ENCODE results near the gene DKK2. TPM values are rescaled to one million over a fixed set of nuclear protein-coding genes. Genes with fewer than 3 reads are reported as not detected.

DKK2 gene, protein sequence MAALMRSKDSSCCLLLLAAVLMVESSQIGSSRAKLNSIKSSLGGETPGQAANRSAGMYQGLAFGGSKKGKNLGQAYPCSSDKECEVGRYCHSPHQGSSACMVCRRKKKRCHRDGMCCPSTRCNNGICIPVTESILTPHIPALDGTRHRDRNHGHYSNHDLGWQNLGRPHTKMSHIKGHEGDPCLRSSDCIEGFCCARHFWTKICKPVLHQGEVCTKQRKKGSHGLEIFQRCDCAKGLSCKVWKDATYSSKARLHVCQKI
- not detected for total RNA-seq

DNA sequence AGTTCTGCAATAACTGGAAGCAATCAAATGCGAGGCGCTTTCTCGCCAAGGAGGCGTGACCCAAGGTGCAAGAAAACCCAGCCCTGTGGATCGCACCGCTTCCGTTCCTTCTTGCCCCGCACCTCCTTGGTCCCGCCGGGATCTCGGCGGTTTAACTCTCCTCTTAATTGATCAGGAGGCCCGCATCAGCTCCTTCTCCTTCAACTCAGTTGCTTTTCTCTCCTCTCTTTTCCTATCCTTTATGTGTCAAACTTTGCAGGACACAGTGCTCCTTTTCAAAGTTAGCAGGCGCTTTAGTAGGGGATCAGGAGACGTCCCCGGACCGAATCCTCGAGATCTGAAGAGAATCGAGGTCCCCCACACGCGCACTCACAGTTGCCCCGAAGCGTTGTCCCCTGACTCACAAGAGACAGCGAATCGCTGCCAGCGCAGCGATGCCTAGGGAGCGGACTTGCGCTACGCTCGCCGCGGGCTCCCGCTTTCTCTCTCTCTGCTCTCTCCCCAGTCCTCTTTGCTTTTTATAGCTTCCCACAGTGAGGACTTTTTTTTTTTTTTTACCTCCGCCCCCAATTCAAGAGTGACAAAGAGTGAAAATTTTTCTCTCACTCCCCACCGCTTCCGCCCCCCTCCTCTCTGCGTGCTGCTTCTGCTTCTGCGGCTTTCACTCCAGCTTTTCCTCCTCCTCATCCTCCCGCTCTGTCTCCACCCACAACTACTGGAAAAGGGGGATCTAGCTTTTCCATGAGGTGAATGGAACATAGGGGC, at the start of gene DKK2:
Gene DKK2, minus strand, starts transcription at position 495 of the 765 bp plus-strand sequence. CDS start 722 bp downstream, outside the sequence.
- POLR2A ChIA-PET: no interaction called here
- peak; percentile 33 for ATAC-seq
- Mint-ChIP-seq H3K27ac (no peak within 1 kb of the TSS), H3K9me3 (ENCODE audit: insufficient read depth) (no peaks in the 10 kb centered on the region), H3K27me3 (ENCODE audit: low read depth) (peaks cover 46% of the 10 kb centered on the region), H3K4me3 (peak within 1 kb of the TSS; percentile 67), H3K4me1 (ENCODE audit: low read depth) (peaks cover 24% of the 10 kb centered on the region), H3K36me3 (ENCODE audit: low read depth) (peaks cover 2% of the 10 kb centered on the region)
- CTCF ChIA-PET: interaction anchor here (1.8 kb wide), 1 partner anchor 147 kb away, joined by 6 read pairs; no protein-coding TSS in a partner anchor
- DNase-seq: no peak

GRCh38 chr4:107077192-107077591, 41.1 kb upstream of the DKK2 start:
- Mint-ChIP-seq H3K4me3 (no peak overlapping the region), H3K4me1 (ENCODE audit: low read depth) (no peaks in the 10 kb centered on the region), H3K27me3 (ENCODE audit: low read depth) (no peaks in the 10 kb centered on the region), H3K9me3 (ENCODE audit: insufficient read depth) (peaks cover 8% of the 10 kb centered on the region), H3K27ac (no peak overlapping the region), H3K36me3 (ENCODE audit: low read depth) (no peaks in the 10 kb centered on the region)
- ChIA-PET POLR2A (no interaction called here), CTCF (no interaction called here)
- DNase-seq (no peak), ATAC-seq (no peak)

DNA sequence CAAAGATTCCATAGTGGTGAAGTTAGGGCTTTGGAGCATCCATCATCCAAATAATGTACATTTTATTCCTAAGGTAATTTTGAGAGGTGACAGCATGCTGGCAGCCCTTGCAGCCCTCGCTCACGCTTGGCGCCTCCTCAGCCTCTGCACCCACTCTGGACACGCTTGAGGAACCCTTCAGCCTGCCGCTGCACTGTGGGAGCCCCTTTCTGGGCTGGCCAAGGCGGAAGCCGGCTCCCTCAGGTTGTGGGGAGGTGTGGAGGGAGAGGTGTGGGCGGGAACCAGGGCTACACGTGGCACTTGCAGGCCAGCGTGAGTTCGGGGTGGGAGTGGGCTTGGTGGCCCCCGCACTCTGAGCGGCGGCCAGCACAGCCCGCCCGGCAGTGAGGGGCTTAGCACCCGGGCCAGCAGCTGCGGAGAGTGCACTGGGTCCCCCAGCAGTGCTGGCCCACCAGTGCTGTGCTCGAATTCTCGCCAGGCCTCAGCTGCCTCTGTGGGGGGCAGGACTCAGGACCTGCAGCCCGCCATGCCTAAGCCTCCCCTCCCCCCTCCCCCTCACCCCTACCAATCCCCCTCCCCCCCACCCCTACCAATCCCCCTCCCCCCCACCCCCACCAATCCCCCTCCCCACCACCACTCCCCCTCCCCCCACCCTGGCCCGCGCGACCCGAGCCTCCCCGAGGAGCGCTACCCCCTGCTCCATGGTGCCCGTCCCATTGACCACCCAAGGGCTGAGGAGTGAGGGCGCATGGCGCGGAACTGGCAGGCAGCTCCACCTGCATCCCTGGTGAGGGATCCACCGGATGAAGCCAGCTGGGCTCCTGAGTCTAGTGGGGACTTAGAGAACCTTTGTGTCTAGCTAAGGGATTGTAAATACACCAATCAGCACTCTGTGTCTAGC, 37.0 kb upstream of the DKK2 start:
- no peaks in the 10 kb centered on the region for H3K4me1 Mint-ChIP-seq (ENCODE audit: low read depth)
- CTCF ChIA-PET: interaction anchor here (1.4 kb wide), 1 partner anchor 19 kb away, joined by 3 read pairs; no protein-coding TSS in a partner anchor

DNA sequence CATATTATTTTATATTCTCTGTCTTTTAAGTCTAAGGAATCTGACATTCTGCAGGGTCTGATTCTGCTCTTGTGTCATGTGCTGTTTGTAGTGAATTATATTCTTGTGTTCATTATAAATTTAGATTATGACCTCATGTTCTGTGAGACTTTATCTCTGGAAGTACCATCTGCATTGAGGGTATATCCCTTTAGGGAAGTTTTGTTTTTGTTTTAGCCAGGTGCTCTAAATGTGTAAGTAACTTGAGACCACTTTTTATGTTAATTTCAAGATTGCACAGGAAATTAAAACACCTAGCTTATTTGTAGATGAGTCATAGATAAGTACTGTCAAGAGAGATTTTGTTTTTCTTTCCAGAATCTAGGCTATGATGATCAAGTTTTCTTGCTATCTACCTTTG, 35.0 kb upstream of the DKK2 start:
- Mint-ChIP-seq H3K4me1 (ENCODE audit: low read depth) (no peaks in the 10 kb centered on the region), H3K27me3 (ENCODE audit: low read depth) (no peaks in the 10 kb centered on the region), H3K36me3 (ENCODE audit: low read depth) (no peaks in the 10 kb centered on the region), H3K9me3 (ENCODE audit: insufficient read depth) (peaks cover 4% of the 10 kb centered on the region), H3K27ac (no peak overlapping the region), H3K4me3 (no peak overlapping the region)
- ChIA-PET POLR2A (no interaction called here), CTCF (no interaction called here)
- ATAC-seq (no peak), DNase-seq (no peak)

More for the DNA sequence above, 37.0 kb upstream of the DKK2 start:
- Mint-ChIP-seq H3K9me3 (ENCODE audit: insufficient read depth) (peaks cover 4% of the 10 kb centered on the region), H3K27me3 (ENCODE audit: low read depth) (no peaks in the 10 kb centered on the region), H3K36me3 (ENCODE audit: low read depth) (no peaks in the 10 kb centered on the region), H3K27ac (no peak overlapping the region), H3K4me3 (no peak overlapping the region)
- DNase-seq: no peak
- POLR2A ChIA-PET: no interaction called here
- ATAC-seq: no peak

- CTCF ChIA-PET: no interaction called here
- Mint-ChIP-seq H3K4me3 (no peak overlapping the region), H3K27ac (no peak overlapping the region), H3K27me3 (ENCODE audit: low read depth) (no peaks in the 10 kb centered on the region), H3K36me3 (ENCODE audit: low read depth) (no peaks in the 10 kb centered on the region), H3K9me3 (ENCODE audit: insufficient read depth) (peaks cover 4% of the 10 kb centered on the region), H3K4me1 (ENCODE audit: low read depth) (no peaks in the 10 kb centered on the region)
- POLR2A ChIA-PET: no interaction called here
- ATAC-seq (no peak), DNase-seq (no peak)
Observed at GRCh38 chr4:107069049-107069448, 32.9 kb upstream of the DKK2 start.

DNA sequence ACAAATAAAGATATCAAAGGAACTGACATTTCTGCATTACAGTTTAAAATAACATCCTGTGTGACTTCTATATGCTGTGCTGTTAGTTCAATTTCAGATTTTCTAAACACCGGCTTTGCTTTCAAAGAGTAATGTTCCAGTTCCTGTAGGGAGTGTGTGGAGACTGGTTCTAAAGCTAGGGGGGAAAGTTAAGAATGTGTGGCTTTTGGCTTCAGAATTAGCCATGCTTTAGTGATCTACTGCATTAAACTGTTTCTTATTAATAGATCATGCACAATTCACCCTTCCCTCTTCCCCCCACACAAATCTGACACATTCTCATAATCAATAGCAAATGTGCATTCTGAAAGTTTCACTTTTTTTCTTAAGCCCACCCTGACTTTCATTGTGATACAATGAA, 32.0 kb upstream of the DKK2 start:
- Mint-ChIP-seq H3K27ac (no peak overlapping the region), H3K4me1 (ENCODE audit: low read depth) (no peaks in the 10 kb centered on the region), H3K36me3 (ENCODE audit: low read depth) (no peaks in the 10 kb centered on the region), H3K4me3 (no peak overlapping the region), H3K9me3 (ENCODE audit: insufficient read depth) (peaks cover 4% of the 10 kb centered on the region), H3K27me3 (ENCODE audit: low read depth) (no peaks in the 10 kb centered on the region)
- DNase-seq (no peak), ATAC-seq (no peak)
- ChIA-PET CTCF (no interaction called here), POLR2A (no interaction called here)

DNA sequence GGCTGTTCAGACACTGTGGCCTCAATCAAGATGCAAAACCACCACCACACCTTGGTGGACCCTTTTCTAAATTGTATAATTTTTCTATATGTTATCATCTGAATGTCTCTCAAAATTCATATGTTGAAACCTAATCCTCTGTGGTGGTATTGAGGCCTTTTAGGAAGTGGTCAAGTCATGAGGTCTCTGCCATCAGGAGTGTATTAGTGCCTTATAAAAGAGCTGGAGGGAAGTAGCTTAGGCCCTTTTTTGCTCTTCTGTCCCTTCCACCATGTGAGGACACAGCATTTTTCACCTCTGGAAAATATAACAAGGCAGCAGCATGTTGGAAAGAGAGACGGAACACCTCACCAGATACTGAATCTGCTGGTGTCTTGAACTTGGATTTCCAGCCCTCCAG, 30.5 kb upstream of the DKK2 start:
- H3K4me3 Mint-ChIP-seq: no peak overlapping the region
- no peaks in the 10 kb centered on the region for H3K4me1 Mint-ChIP-seq (ENCODE audit: low read depth)
- H3K27me3 Mint-ChIP-seq (ENCODE audit: low read depth): no peaks in the 10 kb centered on the region
- POLR2A ChIA-PET: no interaction called here
- H3K9me3 Mint-ChIP-seq (ENCODE audit: insufficient read depth): no peaks in the 10 kb centered on the region
- DNase-seq (no peak), ATAC-seq (no peak)
- CTCF ChIA-PET: no interaction called here
- H3K36me3 Mint-ChIP-seq (ENCODE audit: low read depth): no peaks in the 10 kb centered on the region
- no peak overlapping the region for H3K27ac Mint-ChIP-seq

DNA sequence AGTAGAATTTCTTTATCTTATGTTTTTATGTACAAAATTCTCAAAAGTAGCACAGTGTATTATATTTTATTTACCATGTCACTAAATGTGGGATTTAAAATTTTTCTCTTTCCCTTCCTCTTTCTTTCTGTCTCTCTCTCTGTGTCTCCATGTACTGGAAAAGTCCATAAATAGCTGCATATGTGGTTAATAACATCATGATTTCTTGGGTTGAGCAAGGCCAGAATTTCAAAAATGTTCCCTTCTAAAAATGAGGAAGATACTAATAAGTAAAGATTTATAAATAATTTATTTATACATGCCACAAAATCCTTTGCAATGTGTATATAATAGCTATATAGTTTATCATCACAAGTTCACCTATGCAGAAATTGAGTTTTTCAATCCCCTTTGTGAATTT, 29.1 kb upstream of the DKK2 start:
- H3K27ac Mint-ChIP-seq: no peak overlapping the region
- H3K4me3 Mint-ChIP-seq: no peak overlapping the region
- DNase-seq (no peak), ATAC-seq (no peak)
- no peaks in the 10 kb centered on the region for H3K4me1 Mint-ChIP-seq (ENCODE audit: low read depth)
- ChIA-PET POLR2A (no interaction called here), CTCF (no interaction called here)
- H3K27me3 Mint-ChIP-seq (ENCODE audit: low read depth): no peaks in the 10 kb centered on the region
- H3K9me3 Mint-ChIP-seq (ENCODE audit: insufficient read depth): no peaks in the 10 kb centered on the region
- H3K36me3 Mint-ChIP-seq (ENCODE audit: low read depth): no peaks in the 10 kb centered on the region

- H3K27me3 Mint-ChIP-seq (ENCODE audit: low read depth): no peaks in the 10 kb centered on the region
- ChIA-PET POLR2A (no interaction called here), CTCF (no interaction called here)
- no peak overlapping the region for H3K4me3 Mint-ChIP-seq
- no peak overlapping the region for H3K27ac Mint-ChIP-seq
- H3K4me1 Mint-ChIP-seq (ENCODE audit: low read depth): no peaks in the 10 kb centered on the region
- no peaks in the 10 kb centered on the region for H3K9me3 Mint-ChIP-seq (ENCODE audit: insufficient read depth)
- no peak for ATAC-seq
- DNase-seq: no peak
- H3K36me3 Mint-ChIP-seq (ENCODE audit: low read depth): no peaks in the 10 kb centered on the region
Observed at GRCh38 chr4:107060388-107060787, 24.3 kb upstream of the DKK2 start.

DNA sequence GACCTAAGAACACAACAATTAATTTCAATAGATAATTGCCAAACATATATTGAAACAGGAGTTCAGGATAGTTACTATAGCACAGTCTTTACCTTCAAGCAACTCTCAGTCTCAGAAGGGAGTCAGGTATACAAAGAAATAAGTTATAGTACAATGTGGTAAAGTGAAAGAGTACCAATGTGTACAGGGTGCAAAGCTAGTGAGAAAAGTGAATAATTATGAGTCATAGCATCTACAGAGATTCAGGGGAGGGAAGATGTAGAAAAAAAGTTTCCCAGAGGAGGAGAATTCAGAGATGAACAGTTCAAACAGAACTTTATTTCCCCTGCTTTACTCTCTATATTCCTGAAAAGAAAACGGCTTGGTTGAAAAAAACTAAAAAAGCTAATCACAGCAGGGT, 22.7 kb upstream of the DKK2 start:
- CTCF ChIA-PET: no interaction called here
- no peaks in the 10 kb centered on the region for H3K27me3 Mint-ChIP-seq (ENCODE audit: low read depth)

GRCh38 chr4:107050525-107051135, 14.5 kb upstream of the DKK2 start:
- Mint-ChIP-seq H3K27ac (no peak overlapping the region), H3K27me3 (ENCODE audit: low read depth) (no peaks in the 10 kb centered on the region), H3K4me3 (no peak overlapping the region), H3K4me1 (ENCODE audit: low read depth) (no peaks in the 10 kb centered on the region), H3K9me3 (ENCODE audit: insufficient read depth) (peaks cover 12% of the 10 kb centered on the region), H3K36me3 (ENCODE audit: low read depth) (no peaks in the 10 kb centered on the region)
- CTCF ChIA-PET: no interaction called here
- POLR2A ChIA-PET: no interaction called here
- DNase-seq (no peak), ATAC-seq (no peak)

More for the DNA sequence above, 22.7 kb upstream of the DKK2 start:
- ATAC-seq (no peak), DNase-seq (no peak)
- H3K36me3 Mint-ChIP-seq (ENCODE audit: low read depth): no peaks in the 10 kb centered on the region
- POLR2A ChIA-PET: no interaction called here
- no peak overlapping the region for H3K4me3 Mint-ChIP-seq
- H3K27ac Mint-ChIP-seq: no peak overlapping the region
- H3K4me1 Mint-ChIP-seq (ENCODE audit: low read depth): no peaks in the 10 kb centered on the region
- no peaks in the 10 kb centered on the region for H3K9me3 Mint-ChIP-seq (ENCODE audit: insufficient read depth)

DNA sequence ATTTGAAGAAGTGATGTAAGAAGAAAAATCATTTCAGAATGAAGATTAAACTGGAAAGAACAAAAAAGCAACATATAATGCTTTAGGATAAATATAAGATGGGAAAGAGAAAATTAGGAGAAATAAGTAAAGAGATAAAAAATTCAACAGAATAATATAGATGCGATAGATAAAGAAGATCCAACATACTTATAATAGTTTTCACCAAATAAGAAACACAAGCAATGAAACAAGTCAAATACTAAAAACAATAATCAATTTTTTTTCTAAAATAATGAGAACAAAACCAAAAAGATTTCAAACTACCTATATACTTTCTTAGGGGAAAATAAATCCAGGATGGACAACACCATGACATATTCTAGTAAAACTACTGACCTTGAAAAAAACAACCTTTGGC, 10.1 kb upstream of the DKK2 start:
- DNase-seq (no peak), ATAC-seq (no peak)
- H3K27ac Mint-ChIP-seq: no peak overlapping the region
- no peaks in the 10 kb centered on the region for H3K4me1 Mint-ChIP-seq (ENCODE audit: low read depth)
- H3K9me3 Mint-ChIP-seq (ENCODE audit: insufficient read depth): peaks cover 13% of the 10 kb centered on the region
- POLR2A ChIA-PET: no interaction called here
- no peaks in the 10 kb centered on the region for H3K36me3 Mint-ChIP-seq (ENCODE audit: low read depth)
- no peak overlapping the region for H3K4me3 Mint-ChIP-seq
- CTCF ChIA-PET: interaction anchor here (0.7 kb wide), 1 partner anchor 24 kb away, joined by 3 read pairs; no protein-coding TSS in a partner anchor
- no peaks in the 10 kb centered on the region for H3K27me3 Mint-ChIP-seq (ENCODE audit: low read depth)

All from activated CD8-positive, alpha-beta T cell treated with anti-CD3 and anti-CD28 coated beads, Interleukin-2, amount 10 ng/mL, durations not matched to agents 7 days and 5 days (primary cell).